Gastroesophageal sphincter (tissue), 4 donors: ENCODE data around the gene PRKG1. TPM values are rescaled to one million over a fixed set of nuclear protein-coding genes. Genes with fewer than 3 reads are reported as not detected.

ENCODE experiments used
- ATAC-seq: fragments of 150-250 bp; one replicate; pipeline ENCODE4 v1.9.1; 2016; ENCODE audit warnings: mild to moderate bottlenecking, moderate library complexity
- H3K27ac ChIP-seq, 4 donors: fragments of 200-600 bp; sonication (generic) in 3 of 4; 1 replicate in 3 of 4; 2 replicates in 1 of 4; pipeline ENCODE4 v1.5.1; 2016 to 2019
- H3K27me3 ChIP-seq: fragments of 200-600 bp; sonication (generic); one replicate; pipeline ENCODE4 v1.5.1; 2019
- H3K36me3 ChIP-seq, 2 donors: fragments of 200-600 bp; sonication (generic); one replicate each; pipeline ENCODE4 v1.5.1; 2019; ENCODE audit warnings: control low read depth in 1 of 2
- H3K4me1 ChIP-seq, 3 donors: fragments of 200-600 bp; sonication (generic); 1 replicate in 2 of 3; 2 replicates in 1 of 3; pipeline ENCODE4 v1.5.1; 2016 to 2019; ENCODE audit warnings: control low read depth in 2 of 3
- H3K4me3 ChIP-seq, 2 donors: fragments of 200-600 bp; sonication (generic); one replicate each; pipeline ENCODE4 v1.5.1; 2019; ENCODE audit warnings: mild to moderate bottlenecking in 1 of 2, moderate library complexity in 1 of 2
- H3K9me3 ChIP-seq, 3 donors: fragments of 200-600 bp; sonication (generic); one replicate each; pipeline ENCODE4 v1.5.1; 2017 to 2019; ENCODE audit warnings: control low read depth in 2 of 3
- CTCF ChIP-seq, 4 experiments: fragments of 200-600 bp in 2 of 4; fragments of 450-650 bp in 2 of 4; sonication (generic) in 1 of 4; IDR thresholded peaks; one replicate each; pipeline ENCODE4 v1.5.1; 2017 to 2019; ENCODE audit warnings: antibody characterized with exemption in 4 of 4, mild to moderate bottlenecking in 2 of 4, moderate library complexity in 2 of 4
- EP300 ChIP-seq: sonication (generic); formaldehyde crosslinking; IDR thresholded peaks from one replicate; pipeline ENCODE4 v1.6.1; 2017; ENCODE audit warnings: antibody characterized with exemption, mild to moderate bottlenecking
- POLR2A ChIP-seq, 2 donors: fragments of 450-650 bp; IDR thresholded peaks; one replicate each; pipeline ENCODE4 v1.6.1; 2017; ENCODE audit warnings: antibody characterized with exemption in 2 of 2, mild to moderate bottlenecking in 2 of 2, moderate library complexity in 1 of 2
- POLR2AphosphoS5 ChIP-seq: sonication (generic); formaldehyde crosslinking; IDR thresholded peaks from one replicate; pipeline ENCODE4 v1.6.1; 2017; ENCODE audit warnings: antibody characterized with exemption
- WGBS, 2 donors: methylation state at CpG; one replicate each; pipeline ENCODE4 v1.1.5; 2018; ENCODE audit warnings: low coverage in 1 of 2; 5-methylcytosine and 5-hydroxymethylcytosine counted together
- total RNA-seq, 4 donors: library from RNA; depleted of rRNA; stranded (reverse); fragments of >200 nt; gene quantifications; one replicate each; pipeline ENCODE4 v1.1.0, GENCODE V29; 2016

Gene PRKG1
- total RNA-seq, 4 donors from 2014 or later = 27.5 to 73.2 (median 39.2) TPM

- H3K9me3 ChIP-seq = no peaks in the 10 kb centered on the region
- no peaks in the 10 kb centered on the region for H3K4me1 ChIP-seq
- no peaks in the 10 kb centered on the region for H3K27me3 ChIP-seq
- no peak for ATAC-seq
- H3K36me3 ChIP-seq = no peaks in the 10 kb centered on the region
- no peak overlapping the region for H3K4me3 ChIP-seq
- WGBS, 2 donors = 62 to 65% methylated on average over 2 of the region's 2 CpGs
- H3K27ac ChIP-seq = no peak overlapping the region
- TF ChIP-seq EP300 (no peak), CTCF (IDR thresholded peaks at IDR 0.05) (no peak), POLR2A (IDR thresholded peaks at IDR 0.05) (no peak), POLR2AphosphoS5 (no peak)
Observed at GRCh38 chr10:51510231-51510630, 435.9 kb downstream of the PRKG1 start.

- WGBS, 2 donors = 27 to 32% methylated on average over 2 of the region's 2 CpGs
- no peak overlapping the region for H3K4me3 ChIP-seq
- no peaks in the 10 kb centered on the region for H3K27me3 ChIP-seq
- ATAC-seq = no peak
- H3K36me3 ChIP-seq = no peaks in the 10 kb centered on the region
- H3K27ac ChIP-seq = no peak overlapping the region
- H3K9me3 ChIP-seq = no peaks in the 10 kb centered on the region
- TF ChIP-seq CTCF (IDR thresholded peaks at IDR 0.05) (no peak), POLR2AphosphoS5 (no peak), POLR2A (IDR thresholded peaks at IDR 0.05) (no peak), EP300 (no peak)
- H3K4me1 ChIP-seq = peaks cover 0 to 12% (median 3%) of the 10 kb centered on the region in 3 donors
Observed at GRCh38 chr10:51521605-51522004, 447.3 kb downstream of the PRKG1 start.

GRCh38 chr10:51522858-51523257 is 448.6 kb downstream of the PRKG1 start:
- Histone ChIP-seq H3K27me3 (no peaks in the 10 kb centered on the region), H3K4me1 (peaks cover 0 to 19% (median 3%) of the 10 kb centered on the region in 3 donors), H3K27ac (no peak overlapping the region), H3K9me3 (no peaks in the 10 kb centered on the region), H3K4me3 (no peak overlapping the region), H3K36me3 (no peaks in the 10 kb centered on the region)
- ATAC-seq = no peak
- WGBS, 2 donors = 64 to 69% methylated on average over 3 of the region's 3 CpGs
- TF ChIP-seq CTCF (IDR thresholded peaks at IDR 0.05) = no peak
- no peak for TF ChIP-seq POLR2A (IDR thresholded peaks at IDR 0.05)
- TF ChIP-seq EP300 = no peak
- no peak for TF ChIP-seq POLR2AphosphoS5

- no peaks in the 10 kb centered on the region for H3K27me3 ChIP-seq
- no peaks in the 10 kb centered on the region for H3K36me3 ChIP-seq
- TF ChIP-seq POLR2AphosphoS5 (no peak), CTCF (IDR thresholded peaks at IDR 0.05) (no peak), EP300 (no peak), POLR2A (IDR thresholded peaks at IDR 0.05) (no peak)
- no peak overlapping the region for H3K4me3 ChIP-seq
- no peak for ATAC-seq
- no peaks in the 10 kb centered on the region for H3K9me3 ChIP-seq
- H3K4me1 ChIP-seq = peaks cover 0 to 25% (median 3%) of the 10 kb centered on the region in 3 donors
- no peak overlapping the region for H3K27ac ChIP-seq
Observed at GRCh38 chr10:51523440-51523839, 449.2 kb downstream of the PRKG1 start.

GRCh38 chr10:51524041-51524440 is 449.8 kb downstream of the PRKG1 start:
- WGBS, 2 donors = 50% methylated on average over 1 of the region's 1 CpG; no CpG with 5 or more reads in 1 of the 2 donors
- no peaks in the 10 kb centered on the region for H3K9me3 ChIP-seq
- no peaks in the 10 kb centered on the region for H3K36me3 ChIP-seq
- no peak for ATAC-seq
- H3K27me3 ChIP-seq = no peaks in the 10 kb centered on the region
- H3K27ac ChIP-seq = no peak overlapping the region
- H3K4me1 ChIP-seq = peaks cover 0 to 29% (median 3%) of the 10 kb centered on the region in 3 donors
- H3K4me3 ChIP-seq = no peak overlapping the region
- no peak for TF ChIP-seq CTCF (IDR thresholded peaks at IDR 0.05)
- TF ChIP-seq EP300 = no peak
- TF ChIP-seq POLR2A (IDR thresholded peaks at IDR 0.05) = no peak
- TF ChIP-seq POLR2AphosphoS5 = no peak
